Stimulated activated CD8-positive, alpha-beta memory T cell treated with anti-CD3 and anti-CD28 coated beads, Interleukin-12 subunit alpha, Interleukin-12 subunit beta, amount 100 ng/mL, for 24 hours (primary cell): ENCODE results near the gene CD2AP.
"Not testable (repeated sequence)": the region's sequence is repeated elsewhere in the genome, so short reads cannot be mapped to it uniquely, and the experiment has no call there.

Experiments used
- DNase-seq: peaks from one replicate; pipeline ENCODE4 v3.0.0-alpha.2; 2020; ENCODE audit errors: extremely low read depth

The CD2AP gene

GRCh38 chr6:47566602-47567001, 89.0 kb downstream of the CD2AP start:
- not testable (repeated sequence) for DNase-seq

GRCh38 chr6:47567586-47567985, 90.0 kb downstream of the CD2AP start:
- DNase-seq = no peak

DNA sequence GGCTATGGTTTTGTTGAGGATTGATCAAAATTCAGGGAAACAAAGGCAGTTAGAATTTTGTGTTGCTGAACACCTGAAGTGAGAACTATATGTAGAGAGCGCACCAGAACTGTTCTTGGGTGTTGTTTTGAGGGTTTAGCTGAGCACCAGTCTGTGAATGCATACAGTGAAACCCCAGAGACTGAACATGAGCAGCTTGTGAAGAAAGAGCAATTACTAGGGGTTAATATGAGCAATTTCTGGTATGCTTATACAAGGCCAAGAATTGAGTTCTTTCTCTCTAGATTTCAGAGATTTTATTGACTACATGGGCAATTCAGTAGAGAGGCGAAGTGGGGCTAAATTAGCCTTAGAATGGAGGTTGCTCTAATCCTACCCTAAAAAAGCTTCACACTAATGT, 93.9 kb downstream of the CD2AP start:
- DNase-seq = no peak

DNA sequence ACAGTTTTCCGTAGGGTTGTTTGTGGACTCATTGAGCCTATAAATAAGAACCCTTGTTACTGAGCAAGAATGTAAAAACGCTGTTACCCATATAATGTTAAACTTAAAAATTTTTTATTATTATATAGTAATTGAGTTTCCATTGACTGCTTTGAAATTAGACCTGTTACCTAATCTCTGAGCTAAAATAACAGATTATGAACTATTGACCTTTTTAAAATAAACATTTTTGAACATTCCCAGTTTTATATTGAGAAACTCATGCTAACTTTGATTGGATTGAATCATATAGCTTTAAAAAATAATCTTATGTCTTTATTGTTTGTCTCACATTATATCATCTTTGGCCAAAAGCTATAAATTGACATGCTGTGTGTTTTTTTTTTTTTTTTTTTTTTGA, 95.5 kb downstream of the CD2AP start:
- no peak for DNase-seq

GRCh38 chr6:47574789-47575188, 97.2 kb downstream of the CD2AP start:
- no peak for DNase-seq

- no peak for DNase-seq
Measured at GRCh38 chr6:47579040-47579439, 101.5 kb downstream of the CD2AP start.

GRCh38 chr6:47581591-47581990, 104.0 kb downstream of the CD2AP start:
- no peak for DNase-seq

DNA sequence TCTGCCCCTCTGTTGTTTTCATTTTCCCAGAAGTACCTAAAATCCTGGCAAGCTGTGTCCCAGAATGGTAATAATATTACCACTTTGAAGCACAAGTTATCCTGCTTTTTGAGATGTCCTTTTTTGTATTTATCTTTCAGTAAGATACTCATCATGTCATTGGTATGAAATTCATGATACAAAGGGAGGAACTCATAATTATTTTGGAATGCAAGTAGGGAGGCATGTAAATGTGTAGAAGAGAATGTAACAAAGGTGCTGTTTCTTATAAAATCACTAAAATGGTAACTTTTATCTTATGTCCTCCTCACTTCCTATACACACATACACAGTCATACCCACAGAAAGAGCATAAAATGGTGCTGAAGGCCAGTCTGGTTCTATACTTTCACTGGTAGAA, 109.9 kb downstream of the CD2AP start:
- no peak for DNase-seq

DNA sequence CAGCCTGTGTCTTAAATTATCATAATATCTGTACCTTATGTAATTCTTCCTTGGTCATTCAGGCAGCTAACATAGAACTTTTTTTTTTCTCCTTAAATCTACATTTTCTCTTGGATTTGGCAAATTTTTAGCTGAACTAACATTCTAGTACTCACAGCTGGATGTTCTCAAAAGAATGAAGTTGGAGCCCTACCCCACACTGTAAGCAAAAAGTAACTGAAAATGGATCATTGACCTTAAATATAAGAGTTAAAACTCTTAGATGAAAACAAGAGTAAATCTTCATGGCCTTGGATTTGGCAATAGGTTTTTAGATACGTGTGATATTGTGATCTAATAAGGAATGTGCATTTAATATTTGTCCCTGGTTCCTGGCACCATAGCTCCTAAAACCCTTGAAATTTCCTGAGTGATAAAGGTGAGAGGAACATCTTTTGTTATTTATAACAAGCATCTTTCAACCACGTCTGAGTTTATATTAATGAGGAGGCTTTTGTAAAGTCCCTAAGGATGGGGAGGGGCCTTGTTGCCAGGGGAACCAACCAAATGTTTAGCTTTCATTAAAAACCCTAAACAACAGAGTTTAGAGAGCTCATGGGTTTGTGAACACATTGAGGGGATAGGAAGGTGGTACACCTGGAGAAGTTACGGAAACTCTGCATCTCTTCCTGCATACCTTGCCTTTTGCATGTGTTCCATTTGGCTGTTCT, 114.7 kb downstream of the CD2AP start:
- DNase-seq = no peak

DNA sequence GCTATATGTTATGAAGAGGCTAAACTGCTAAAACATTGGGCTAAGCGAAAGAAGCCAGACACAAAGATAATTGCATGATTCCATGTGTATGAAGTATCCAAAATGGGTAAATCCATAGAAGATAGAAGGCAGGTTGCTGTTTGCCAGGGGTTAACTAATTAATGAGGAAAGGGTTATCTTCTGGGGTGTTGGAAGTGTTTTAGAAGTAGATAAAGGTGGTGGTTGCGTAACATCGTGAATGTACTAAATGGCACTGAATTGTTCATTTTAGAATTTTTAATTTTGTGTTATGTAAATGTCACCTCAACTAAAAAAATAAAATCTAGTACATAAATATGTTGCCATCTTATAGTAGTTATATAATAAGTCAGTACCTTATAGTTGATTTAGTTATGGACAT, 116.4 kb downstream of the CD2AP start:
- no peak for DNase-seq

DNA sequence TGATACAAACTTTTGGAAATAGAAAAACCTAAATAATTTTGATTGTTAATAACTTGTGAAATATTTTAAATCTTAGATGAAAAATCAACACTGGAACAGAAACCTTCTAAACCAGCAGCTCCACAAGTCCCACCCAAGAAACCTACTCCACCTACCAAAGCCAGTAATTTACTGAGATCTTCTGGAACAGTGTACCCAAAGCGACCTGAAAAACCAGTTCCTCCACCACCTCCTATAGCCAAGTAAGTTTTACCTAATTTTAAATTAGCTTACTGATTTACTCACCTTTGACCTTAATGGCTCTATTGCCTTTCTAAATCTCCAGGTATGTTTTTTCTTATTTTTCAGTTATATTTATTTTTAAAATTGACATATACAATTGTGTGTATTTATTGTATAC, 118.2 kb downstream of the CD2AP start:
- DNase-seq = no peak

DNA sequence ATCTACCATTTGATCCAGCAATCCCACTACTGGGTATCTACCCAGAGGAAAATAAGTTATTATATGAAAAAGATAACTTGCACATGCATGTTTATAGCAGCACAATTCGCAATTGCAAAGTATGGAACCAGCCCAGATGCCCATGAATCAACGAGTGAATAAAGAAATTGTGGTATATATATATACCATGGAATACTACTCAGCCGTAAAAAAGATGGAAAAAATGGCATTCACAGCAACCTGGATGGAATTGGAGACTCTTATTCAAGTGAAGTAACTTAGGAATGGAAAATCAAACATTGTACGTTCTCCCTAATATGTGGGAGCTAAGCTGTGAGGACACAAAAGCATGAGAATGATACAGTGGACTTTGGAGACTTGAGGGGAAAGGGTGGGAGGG, 120.8 kb downstream of the CD2AP start:
- DNase-seq = no peak

- no peak for DNase-seq
Measured at GRCh38 chr6:47599512-47599911, 121.9 kb downstream of the CD2AP start.

- no peak for DNase-seq
Measured at GRCh38 chr6:47603227-47603626, 125.6 kb downstream of the CD2AP start.

- DNase-seq = no peak
Measured at GRCh38 chr6:47603995-47604394, 126.4 kb downstream of the CD2AP start.

DNA sequence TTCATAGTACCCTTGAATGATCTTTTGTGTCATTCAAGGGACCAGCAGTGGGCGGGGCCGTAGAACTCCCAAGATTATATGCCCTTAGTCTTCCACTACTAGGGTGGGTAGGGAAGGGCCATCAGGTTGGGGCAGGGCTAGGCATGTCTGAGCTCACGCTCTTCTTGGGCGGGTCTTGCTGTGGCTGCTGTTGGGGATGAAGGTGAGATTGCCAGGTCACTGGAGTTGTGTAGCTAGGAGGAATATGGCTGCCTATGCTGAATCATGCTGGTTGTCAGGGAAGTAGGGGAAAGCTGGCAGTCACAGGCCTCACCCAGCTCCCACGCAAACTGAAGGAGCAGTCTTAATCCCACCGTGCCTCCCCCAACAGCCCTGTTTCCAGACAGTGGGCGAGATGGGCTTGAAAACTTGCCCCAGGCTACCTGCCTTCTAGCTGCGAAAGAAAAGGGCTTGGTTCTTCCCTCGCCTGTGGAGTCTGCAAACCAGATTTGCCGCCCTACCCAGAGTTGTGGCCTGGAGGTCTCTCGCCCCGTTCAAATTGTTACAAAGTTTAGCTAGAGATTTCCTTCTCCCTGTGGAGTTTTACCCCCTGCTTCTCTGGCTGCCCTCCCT, 144.4 kb downstream of the CD2AP start:
- no peak for DNase-seq

GRCh38 chr6:47626782-47627181, 149.2 kb downstream of the CD2AP start:
- no peak for DNase-seq

- no peak for DNase-seq
Measured at GRCh38 chr6:47628448-47629272, 151.1 kb downstream of the CD2AP start.

GRCh38 chr6:47629954-47630353, 152.4 kb downstream of the CD2AP start:
- no peak for DNase-seq

GRCh38 chr6:47630587-47630986, 153.0 kb downstream of the CD2AP start:
- no peak for DNase-seq

GRCh38 chr6:47631269-47631772, 153.7 kb downstream of the CD2AP start:
- DNase-seq = no peak

DNA sequence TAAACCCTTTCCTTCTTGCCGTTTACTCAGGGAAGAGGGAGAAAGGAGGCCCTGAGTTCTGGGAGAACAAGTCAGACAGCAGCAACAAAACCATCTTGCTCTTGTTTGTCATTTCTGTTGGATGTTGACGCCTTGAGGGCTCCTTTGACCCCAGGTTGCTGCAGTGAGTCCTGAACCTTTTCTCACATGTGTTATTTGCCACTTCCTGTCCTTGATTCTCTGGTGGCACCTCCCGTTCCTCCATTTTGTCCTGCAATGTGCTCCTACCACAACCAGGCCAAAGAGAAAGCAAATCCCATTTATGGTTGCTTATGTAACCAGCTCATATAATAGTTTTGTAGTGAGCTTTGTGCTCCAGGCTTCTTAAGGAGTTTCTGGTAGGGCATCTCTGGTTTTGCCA, 154.2 kb downstream of the CD2AP start:
- no peak for DNase-seq

DNA sequence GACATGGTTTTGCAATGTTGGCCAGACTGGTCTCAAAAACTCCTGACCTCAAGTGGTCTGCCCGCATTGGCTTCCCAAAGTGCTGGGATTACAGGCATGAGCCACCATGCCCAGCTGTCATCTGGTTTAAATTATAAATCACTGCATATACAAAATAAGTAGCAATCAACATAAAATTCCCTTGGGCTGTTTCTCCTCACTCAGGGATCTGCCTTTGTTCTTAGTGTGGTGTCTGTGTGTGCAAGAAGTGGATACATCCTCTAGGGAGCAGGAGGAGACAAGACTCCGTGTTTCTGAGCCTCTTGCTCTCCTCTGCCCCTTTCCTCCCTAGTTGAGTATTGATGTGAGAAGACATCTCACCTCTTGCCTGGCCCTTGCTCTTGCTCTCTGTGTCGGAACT, 155.6 kb downstream of the CD2AP start:
- no peak for DNase-seq
